ENCODE data around the gene UNC119B.

Gene UNC119B

DNA sequence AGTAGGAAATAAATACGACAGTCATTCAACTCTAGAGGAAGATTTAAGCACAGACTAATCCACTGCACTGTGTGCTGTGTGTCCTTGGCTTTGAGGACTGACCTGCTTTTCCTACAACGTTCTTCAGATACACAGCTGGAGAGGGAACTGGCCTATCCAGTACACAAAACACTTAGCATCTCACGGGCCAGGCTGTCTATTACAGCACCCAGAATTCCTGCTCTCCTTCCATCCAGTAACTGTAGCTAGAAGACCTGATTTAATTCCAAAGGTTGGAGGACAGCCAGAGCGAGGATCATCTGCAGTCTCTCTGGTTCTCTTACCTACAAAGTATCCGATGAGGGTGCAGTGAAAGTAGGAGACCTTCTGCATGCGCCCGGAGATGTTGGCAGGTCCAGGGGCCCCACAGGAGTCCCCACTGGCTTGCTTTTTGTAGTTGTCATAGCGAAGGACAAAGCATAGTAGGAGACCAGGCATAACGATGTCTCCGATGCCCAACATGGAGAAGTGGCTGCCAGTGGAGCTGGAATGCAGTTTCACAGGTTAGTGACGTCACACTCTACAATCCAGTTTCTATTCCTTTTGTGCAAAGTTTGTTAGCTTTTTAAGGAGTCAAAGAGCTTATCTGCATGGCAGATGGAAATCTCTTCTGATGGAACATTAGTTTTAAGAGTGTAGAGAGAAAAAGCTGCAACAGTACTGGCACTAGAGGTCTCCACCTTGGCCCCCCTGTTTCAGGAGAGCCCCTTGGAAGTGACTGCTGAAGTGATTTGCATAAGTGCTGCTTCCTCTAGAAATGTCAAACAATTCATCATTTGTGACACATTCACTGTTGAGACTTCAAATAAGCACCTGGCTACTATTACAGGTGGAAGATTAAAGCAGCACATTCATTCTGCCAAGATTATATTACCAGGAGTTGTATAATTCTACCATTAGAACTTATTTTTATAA, 57.1 kb downstream of the UNC119B start:
- no peak for DNase-seq (ENCODE audit: low spot score)

DNA sequence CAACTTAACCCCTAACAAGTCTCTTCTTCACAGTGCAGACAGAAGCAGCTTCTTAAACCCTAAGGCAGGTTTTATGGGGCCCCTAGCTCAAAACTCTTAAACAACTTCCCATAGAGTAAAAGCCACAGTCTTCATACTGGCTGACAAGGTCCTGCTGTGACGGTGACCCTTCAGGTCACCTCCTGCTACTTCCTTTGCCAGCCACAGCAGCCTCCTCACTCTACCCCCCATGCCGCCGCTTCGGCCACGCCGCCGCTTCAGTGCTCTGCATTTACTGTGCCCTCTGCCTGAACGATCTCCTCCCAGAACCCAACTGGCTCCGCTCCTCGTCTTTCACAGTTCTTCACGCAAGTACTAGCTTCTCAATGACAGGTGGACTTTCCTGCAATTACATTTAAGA, 60.8 kb downstream of the UNC119B start:
- no peak for DNase-seq (ENCODE audit: low spot score)

All from globus pallidus (tissue), 1 donor.